ENCODE results near the gene TDRD6. TPM values are rescaled to one million over a fixed set of nuclear protein-coding genes. Genes with fewer than 3 reads are reported as not detected.

TDRD6 gene
- total and polyA plus RNA-seq, 2 experiments from 2014 or later, result 0.14 to 0.24 TPM

- H3K4me3 Mint-ChIP-seq, result no peak overlapping the region
- H3K27me3 Mint-ChIP-seq (ENCODE audit: insufficient read depth, low read depth, poor library complexity), result peaks cover 1% of the 10 kb centered on the region
Measured at GRCh38 chr6:46676604-46677313, 10.9 kb upstream of the TDRD6 start.

More at GRCh38 chr6:46676604-46677313, 10.9 kb upstream of the TDRD6 start:
- no peaks in the 10 kb centered on the region for H3K79me2 ChIP-seq (replicated peaks; ENCODE audit: insufficient read depth)
- no peaks in the 10 kb centered on the region for H3K9me2 ChIP-seq (ENCODE audit: insufficient read depth)
- peaks cover 8% of the 10 kb centered on the region; the same call in 2 of the 3 replicates for H3K4me1 Mint-ChIP-seq
- H3K36me3 Mint-ChIP-seq (ENCODE audit: low read depth), result no peaks in the 10 kb centered on the region
- H4K20me1 ChIP-seq (replicated peaks; ENCODE audit: insufficient read depth), result no peaks in the 10 kb centered on the region
- H3K27me3 ChIP-seq (ENCODE audit: insufficient read depth), result no peaks in the 10 kb centered on the region
- no peak overlapping the region for H3K4me2 ChIP-seq
- no peak overlapping the region for H3K27ac ChIP-seq (ENCODE audit: low read depth)
- H3K4me3 ChIP-seq, result no peak overlapping the region
- no peaks in the 10 kb centered on the region; the same call in 1 of the 2 replicates for H3K4me1 ChIP-seq (ENCODE audit: insufficient read depth)
- no peaks in the 10 kb centered on the region for H3K36me3 ChIP-seq (ENCODE audit: insufficient read depth)
- no peaks in the 10 kb centered on the region for H3K9me3 Mint-ChIP-seq
- no peak for TF ChIP-seq POLR2AphosphoS5 (IDR thresholded peaks at IDR 0.05; ENCODE audit: low read depth)
- no peak for TF ChIP-seq STAT1 (IDR thresholded peaks at IDR 0.05; ENCODE audit: unreplicated experiment)
- TF ChIP-seq CTCF (conservative IDR thresholded peaks at IDR 0.05; ENCODE audit: low read depth in 2 of 2), result no peak
- TF ChIP-seq, protein P1, sequence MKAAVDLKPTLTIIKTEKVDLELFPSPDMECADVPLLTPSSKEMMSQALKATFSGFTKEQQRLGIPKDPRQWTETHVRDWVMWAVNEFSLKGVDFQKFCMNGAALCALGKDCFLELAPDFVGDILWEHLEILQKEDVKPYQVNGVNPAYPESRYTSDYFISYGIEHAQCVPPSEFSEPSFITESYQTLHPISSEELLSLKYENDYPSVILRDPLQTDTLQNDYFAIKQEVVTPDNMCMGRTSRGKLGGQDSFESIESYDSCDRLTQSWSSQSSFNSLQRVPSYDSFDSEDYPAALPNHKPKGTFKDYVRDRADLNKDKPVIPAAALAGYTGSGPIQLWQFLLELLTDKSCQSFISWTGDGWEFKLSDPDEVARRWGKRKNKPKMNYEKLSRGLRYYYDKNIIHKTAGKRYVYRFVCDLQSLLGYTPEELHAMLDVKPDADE (IDR thresholded peaks at IDR 0.05), result no peak
- no peak for TF ChIP-seq EZH2phosphoT487 (IDR thresholded peaks at IDR 0.05; ENCODE audit: unreplicated experiment)
- no peak for TF ChIP-seq EZH2 (IDR thresholded peaks at IDR 0.05; ENCODE audit: low read depth, unreplicated experiment)
- TF ChIP-seq ZNF331 (CRISPR knock-in tag; IDR thresholded peaks at IDR 0.05; ENCODE audit: low read depth), result no peak
- no peak for TF ChIP-seq REST (IDR thresholded peaks at IDR 0.05; ENCODE audit: unreplicated experiment)
- no peak for TF ChIP-seq NANOG (IDR thresholded peaks at IDR 0.05; ENCODE audit: borderline replicate concordance)
- H3F3A ChIP-seq (replicated peaks; ENCODE audit: low read depth), result no peaks in the 10 kb centered on the region
- H3K27ac Mint-ChIP-seq, result no peak overlapping the region
- no peak overlapping the region for H2AFZ ChIP-seq
- ATAC-seq (peak; percentile 26; the same call in 2 of the 3 replicates), DNase-seq (ENCODE audit: low spot score) (no peak)

Measured in GM23338 (cell line).